Measurements from ENCODE around the gene RAPGEF6.

The RAPGEF6 gene

DNA sequence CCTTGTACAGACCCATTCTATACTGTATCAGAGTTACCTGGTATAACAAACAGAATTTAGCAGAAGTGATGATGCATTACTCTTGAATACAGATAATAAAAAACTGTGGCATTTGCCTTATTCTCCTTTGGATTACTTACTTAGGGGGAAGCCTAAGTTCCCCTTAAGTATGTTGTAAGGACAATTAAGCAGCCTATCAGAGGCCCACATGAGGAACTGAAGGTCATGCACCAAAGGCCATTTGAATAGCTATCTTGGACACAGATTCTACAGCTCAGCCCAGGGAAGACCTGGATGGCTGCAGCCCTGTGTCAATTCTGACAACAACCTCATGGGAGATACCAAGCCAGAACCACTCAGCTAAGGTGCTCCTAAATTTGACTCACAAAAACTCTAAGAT lies 125.2 kb downstream of the RAPGEF6 start:
- TF ChIP-seq FOXP2 (optimal IDR thresholded peaks at IDR 0.05; ENCODE audit: borderline replicate concordance, extremely low read depth, extremely low read length, insufficient read depth) (no peak), TAF1 (IDR thresholded peaks at IDR 0.05; ENCODE audit: borderline replicate concordance, insufficient read depth, low read length) (no peak), POLR2AphosphoS5 (IDR thresholded peaks at IDR 0.05; ENCODE audit: low read depth, low read length) (no peak)
- TF ChIP-seq, protein P1, sequence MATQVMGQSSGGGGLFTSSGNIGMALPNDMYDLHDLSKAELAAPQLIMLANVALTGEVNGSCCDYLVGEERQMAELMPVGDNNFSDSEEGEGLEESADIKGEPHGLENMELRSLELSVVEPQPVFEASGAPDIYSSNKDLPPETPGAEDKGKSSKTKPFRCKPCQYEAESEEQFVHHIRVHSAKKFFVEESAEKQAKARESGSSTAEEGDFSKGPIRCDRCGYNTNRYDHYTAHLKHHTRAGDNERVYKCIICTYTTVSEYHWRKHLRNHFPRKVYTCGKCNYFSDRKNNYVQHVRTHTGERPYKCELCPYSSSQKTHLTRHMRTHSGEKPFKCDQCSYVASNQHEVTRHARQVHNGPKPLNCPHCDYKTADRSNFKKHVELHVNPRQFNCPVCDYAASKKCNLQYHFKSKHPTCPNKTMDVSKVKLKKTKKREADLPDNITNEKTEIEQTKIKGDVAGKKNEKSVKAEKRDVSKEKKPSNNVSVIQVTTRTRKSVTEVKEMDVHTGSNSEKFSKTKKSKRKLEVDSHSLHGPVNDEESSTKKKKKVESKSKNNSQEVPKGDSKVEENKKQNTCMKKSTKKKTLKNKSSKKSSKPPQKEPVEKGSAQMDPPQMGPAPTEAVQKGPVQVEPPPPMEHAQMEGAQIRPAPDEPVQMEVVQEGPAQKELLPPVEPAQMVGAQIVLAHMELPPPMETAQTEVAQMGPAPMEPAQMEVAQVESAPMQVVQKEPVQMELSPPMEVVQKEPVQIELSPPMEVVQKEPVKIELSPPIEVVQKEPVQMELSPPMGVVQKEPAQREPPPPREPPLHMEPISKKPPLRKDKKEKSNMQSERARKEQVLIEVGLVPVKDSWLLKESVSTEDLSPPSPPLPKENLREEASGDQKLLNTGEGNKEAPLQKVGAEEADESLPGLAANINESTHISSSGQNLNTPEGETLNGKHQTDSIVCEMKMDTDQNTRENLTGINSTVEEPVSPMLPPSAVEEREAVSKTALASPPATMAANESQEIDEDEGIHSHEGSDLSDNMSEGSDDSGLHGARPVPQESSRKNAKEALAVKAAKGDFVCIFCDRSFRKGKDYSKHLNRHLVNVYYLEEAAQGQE (IDR thresholded peaks at IDR 0.05; ENCODE audit: insufficient read depth in 1 of 2, low read depth in 2 of 2, low read length in 2 of 2): no peak

DNA sequence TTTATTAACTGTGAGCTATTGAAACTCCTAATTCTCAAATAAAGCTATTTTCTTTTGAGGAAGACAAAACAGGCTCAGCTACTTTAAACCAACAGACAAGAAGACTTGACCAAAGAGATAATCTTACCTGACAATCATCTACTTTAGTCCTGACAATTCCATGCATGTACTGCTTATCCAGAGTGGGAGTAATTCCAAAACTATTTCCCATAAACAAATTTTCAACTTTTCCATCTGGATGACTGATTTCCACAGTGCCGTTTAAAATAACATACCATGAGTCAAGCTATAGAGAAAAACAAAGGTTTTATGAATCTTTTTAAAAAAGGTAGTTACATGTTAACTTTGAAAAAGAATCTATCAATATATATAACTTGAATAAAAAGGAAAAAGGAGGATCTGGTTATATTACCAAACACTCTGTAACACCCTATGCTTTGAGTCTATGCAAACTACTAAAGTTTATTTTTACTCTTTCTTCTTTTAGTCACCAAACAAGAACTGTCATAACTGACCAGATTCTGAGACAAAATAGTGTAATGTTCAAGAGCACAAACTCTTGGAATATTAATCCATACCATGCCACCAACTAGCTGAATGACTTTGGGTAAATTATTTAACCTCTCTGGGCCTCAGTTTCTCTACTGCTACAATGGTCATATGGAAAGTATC lies 129.7 kb downstream of the RAPGEF6 start:
- TF ChIP-seq POLR2AphosphoS5 (IDR thresholded peaks at IDR 0.05; ENCODE audit: low read depth, low read length) (no peak), FOXP2 (optimal IDR thresholded peaks at IDR 0.05; ENCODE audit: borderline replicate concordance, extremely low read depth, extremely low read length, insufficient read depth) (no peak), SIN3A (IDR thresholded peaks at IDR 0.05; ENCODE audit: borderline replicate concordance, insufficient read depth, low read length) (no peak), TAF1 (IDR thresholded peaks at IDR 0.05; ENCODE audit: borderline replicate concordance, insufficient read depth, low read length) (no peak)
- TF ChIP-seq, protein P1 (IDR thresholded peaks at IDR 0.05; ENCODE audit: insufficient read depth in 1 of 2, low read depth in 2 of 2, low read length in 2 of 2): no peak

DNA sequence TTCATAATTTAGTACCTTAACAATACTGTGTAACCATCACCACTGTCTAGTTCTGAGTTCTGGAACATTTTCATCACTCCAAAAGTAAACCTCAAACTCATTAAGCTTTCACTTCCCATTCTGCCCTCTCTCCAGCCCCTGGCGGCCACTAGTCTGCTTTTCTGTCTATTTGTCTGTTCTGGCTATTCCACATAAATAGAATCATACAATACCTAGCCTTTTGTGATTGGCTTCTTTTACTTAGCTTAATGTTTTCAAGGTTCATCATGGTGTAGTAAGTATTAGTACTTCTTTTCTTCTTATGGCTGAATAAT lies 138.7 kb downstream of the RAPGEF6 start:
- TF ChIP-seq, protein P1 (IDR thresholded peaks at IDR 0.05; ENCODE audit: insufficient read depth in 1 of 2, low read depth in 2 of 2, low read length in 2 of 2): no peak
- no peak for TF ChIP-seq POLR2AphosphoS5 (IDR thresholded peaks at IDR 0.05; ENCODE audit: low read depth, low read length)
- TF ChIP-seq FOXP2 (optimal IDR thresholded peaks at IDR 0.05; ENCODE audit: borderline replicate concordance, extremely low read depth, extremely low read length, insufficient read depth): no peak
- TF ChIP-seq SIN3A (IDR thresholded peaks at IDR 0.05; ENCODE audit: borderline replicate concordance, insufficient read depth, low read length): no peak
- TF ChIP-seq TAF1 (IDR thresholded peaks at IDR 0.05; ENCODE audit: borderline replicate concordance, insufficient read depth, low read length): no peak

DNA sequence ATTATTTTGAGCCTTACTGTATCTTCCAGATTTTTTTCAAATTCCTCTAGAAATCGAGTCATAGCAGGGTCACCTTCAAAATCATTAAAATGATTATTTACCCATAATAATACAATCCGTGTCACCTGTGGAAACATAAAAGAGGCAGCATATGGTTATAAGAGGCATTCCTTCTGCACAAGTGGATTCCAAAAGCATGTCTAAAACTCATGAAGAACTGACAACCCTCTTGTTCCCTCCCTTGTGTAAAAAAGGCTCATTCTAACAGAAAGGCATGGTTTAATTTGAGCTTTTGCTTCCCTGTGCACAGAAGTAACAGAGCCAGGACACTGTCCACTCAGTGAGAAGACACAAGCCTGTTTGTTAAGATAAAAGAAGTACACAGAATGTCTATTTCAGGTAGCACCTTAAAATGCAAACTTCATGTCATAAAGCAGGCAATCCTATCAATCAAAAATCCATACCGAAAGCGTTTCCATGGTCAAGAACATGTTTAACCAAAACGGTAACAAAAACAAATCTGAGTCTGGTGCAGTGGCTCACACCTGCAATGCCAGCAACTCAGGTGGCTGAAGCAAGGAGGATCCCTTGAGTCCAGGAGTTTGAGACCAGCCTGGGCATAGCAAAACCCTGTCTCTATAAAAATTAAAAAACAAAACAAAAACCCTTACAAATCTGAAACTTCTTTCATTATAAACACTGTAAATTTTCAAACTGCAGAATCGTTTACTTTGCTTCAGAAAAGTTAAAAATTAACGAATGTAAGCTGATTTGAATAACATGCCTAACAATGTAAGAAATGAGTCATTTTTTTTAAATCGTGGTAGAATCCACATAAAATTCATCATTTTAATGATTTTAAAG lies 139.3 kb downstream of the RAPGEF6 start:
- no peak for TF ChIP-seq FOXP2 (optimal IDR thresholded peaks at IDR 0.05; ENCODE audit: borderline replicate concordance, extremely low read depth, extremely low read length, insufficient read depth)

DNA sequence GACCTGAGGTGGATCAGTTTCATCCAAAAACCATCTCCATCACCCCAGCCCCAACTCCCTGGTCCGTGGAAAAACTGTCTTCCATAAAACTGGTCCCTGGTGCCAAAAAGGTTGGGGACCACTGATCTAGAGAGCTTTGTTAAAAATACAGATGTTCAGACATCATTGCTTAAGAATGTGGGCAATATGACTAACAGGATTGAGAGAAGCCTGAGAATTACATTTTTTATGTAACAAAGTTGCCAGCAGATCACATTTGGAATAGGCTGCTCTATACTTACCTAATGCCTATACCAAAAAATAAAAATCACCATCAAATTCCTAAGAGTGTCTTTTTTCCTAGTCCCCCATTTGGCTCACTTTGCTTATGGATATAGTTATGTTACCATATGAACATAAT lies 143.3 kb downstream of the RAPGEF6 start:
- TF ChIP-seq POLR2AphosphoS5 (IDR thresholded peaks at IDR 0.05; ENCODE audit: low read depth, low read length) (no peak), FOXP2 (optimal IDR thresholded peaks at IDR 0.05; ENCODE audit: borderline replicate concordance, extremely low read depth, extremely low read length, insufficient read depth) (no peak), SIN3A (IDR thresholded peaks at IDR 0.05; ENCODE audit: borderline replicate concordance, insufficient read depth, low read length) (no peak), TAF1 (IDR thresholded peaks at IDR 0.05; ENCODE audit: borderline replicate concordance, insufficient read depth, low read length) (no peak)
- TF ChIP-seq, protein P1 (IDR thresholded peaks at IDR 0.05; ENCODE audit: insufficient read depth in 1 of 2, low read depth in 2 of 2, low read length in 2 of 2): no peak

Measured in PFSK-1 (cell line).